Measurements from ENCODE around the gene SEC14L5.
A peak's percentile ranks its signal among the peaks of the same experiment; 100 is the strongest.
"Not testable (repeated sequence)": the region's sequence is repeated elsewhere in the genome, so short reads cannot be mapped to it uniquely, and the experiment has no call there.

SEC14L5 gene

GRCh38 chr16:4954714-4955113, 3.4 kb upstream of the SEC14L5 start:
- TF ChIP-seq ZNF274 (IDR thresholded peaks at IDR 0.05; ENCODE audit: low read depth, low read length) = no peak
- no peak overlapping the region for H3K4me3 ChIP-seq (ENCODE audit: low read length)

GRCh38 chr16:4957420-4957719, 760 bp upstream of the SEC14L5 start:
- peak overlapping the region; percentile 20; the same call in 1 of the 2 replicates for H3K4me3 ChIP-seq (ENCODE audit: low read length)
- TF ChIP-seq ZNF274 (IDR thresholded peaks at IDR 0.05; ENCODE audit: low read depth, low read length) = no peak

- H3K4me3 ChIP-seq (ENCODE audit: low read length) = peak overlapping the region; percentile 14; the same call in 1 of the 2 replicates
- no peak for TF ChIP-seq ZNF274 (IDR thresholded peaks at IDR 0.05; ENCODE audit: low read depth, low read length)
These were observed 644 bp downstream of the SEC14L5 start for GRCh38 chr16:4958510-4959438.

GRCh38 chr16:4960579-4960978, 2.4 kb downstream of the SEC14L5 start:
- H3K4me3 ChIP-seq (ENCODE audit: low read length) = no peak overlapping the region
- no peak for TF ChIP-seq ZNF274 (IDR thresholded peaks at IDR 0.05; ENCODE audit: low read depth, low read length)

GRCh38 chr16:4962716-4963115, 4.6 kb downstream of the SEC14L5 start:
- no peak overlapping the region for H3K4me3 ChIP-seq (ENCODE audit: low read length)
- TF ChIP-seq ZNF274 (IDR thresholded peaks at IDR 0.05; ENCODE audit: low read depth, low read length) = no peak

- not testable (repeated sequence) for H3K4me3 ChIP-seq (ENCODE audit: low read length)
These were observed 5.4 kb downstream of the SEC14L5 start for GRCh38 chr16:4963527-4963926.

GRCh38 chr16:4966736-4967453, 8.8 kb downstream of the SEC14L5 start:
- no peak for TF ChIP-seq ZNF274 (IDR thresholded peaks at IDR 0.05; ENCODE audit: low read depth, low read length)
- H3K4me3 ChIP-seq (ENCODE audit: low read length) = no peak overlapping the region

GRCh38 chr16:4968278-4968677, 10.1 kb downstream of the SEC14L5 start:
- H3K4me3 ChIP-seq (ENCODE audit: low read length) = not testable (repeated sequence)

GRCh38 chr16:4968879-4969483, 10.9 kb downstream of the SEC14L5 start:
- no peak overlapping the region for H3K4me3 ChIP-seq (ENCODE audit: low read length)
- no peak for TF ChIP-seq ZNF274 (IDR thresholded peaks at IDR 0.05; ENCODE audit: low read depth, low read length)

- H3K4me3 ChIP-seq (ENCODE audit: low read length) = no peak overlapping the region
- no peak for TF ChIP-seq ZNF274 (IDR thresholded peaks at IDR 0.05; ENCODE audit: low read depth, low read length)
These were observed 11.9 kb downstream of the SEC14L5 start for GRCh38 chr16:4970010-4970409.

GRCh38 chr16:4972938-4973587, 14.9 kb downstream of the SEC14L5 start:
- no peak for TF ChIP-seq ZNF274 (IDR thresholded peaks at IDR 0.05; ENCODE audit: low read depth, low read length)
- H3K4me3 ChIP-seq (ENCODE audit: low read length) = no peak overlapping the region

GRCh38 chr16:4976079-4976478, 17.9 kb downstream of the SEC14L5 start:
- H3K4me3 ChIP-seq (ENCODE audit: low read length) = no peak overlapping the region
- no peak for TF ChIP-seq ZNF274 (IDR thresholded peaks at IDR 0.05; ENCODE audit: low read depth, low read length)

GRCh38 chr16:4976611-4977145, 18.5 kb downstream of the SEC14L5 start:
- no peak overlapping the region for H3K4me3 ChIP-seq (ENCODE audit: low read length)
- TF ChIP-seq ZNF274 (IDR thresholded peaks at IDR 0.05; ENCODE audit: low read depth, low read length) = no peak

GRCh38 chr16:4979164-4979563, 21.0 kb downstream of the SEC14L5 start:
- TF ChIP-seq ZNF274 (IDR thresholded peaks at IDR 0.05; ENCODE audit: low read depth, low read length) = no peak
- H3K4me3 ChIP-seq (ENCODE audit: low read length) = no peak overlapping the region

Data from GM08714 (cell line).